Activated CD4-positive, alpha-beta T cell treated with anti-CD3 and anti-CD28 coated beads, Interleukin-2, amount 50 U/mL, for 48 hours (primary cell): ENCODE results near the gene SLC7A11.

Experiments used
- DNase-seq, 2 experiments: peaks; one replicate each; pipeline ENCODE4 v3.0.0-alpha.2; 2020

SLC7A11 gene

GRCh38 chr4:138204507-138204906, 37.6 kb downstream of the SLC7A11 start:
- no peak for DNase-seq

GRCh38 chr4:138202686-138203085, 39.5 kb downstream of the SLC7A11 start:
- no peak for DNase-seq

- no peak for DNase-seq
These were observed 41.9 kb downstream of the SLC7A11 start for GRCh38 chr4:138200236-138200590.

- DNase-seq = no peak
These were observed 42.4 kb downstream of the SLC7A11 start for GRCh38 chr4:138199568-138200235.

GRCh38 chr4:138196153-138196552, 46.0 kb downstream of the SLC7A11 start:
- DNase-seq = no peak

- DNase-seq = no peak
These were observed 48.2 kb downstream of the SLC7A11 start for GRCh38 chr4:138193963-138194362.

GRCh38 chr4:138192113-138192512, 50.0 kb downstream of the SLC7A11 start:
- DNase-seq = no peak

GRCh38 chr4:138190452-138190858, 51.7 kb downstream of the SLC7A11 start:
- no peak for DNase-seq

- DNase-seq = no peak
These were observed 52.9 kb downstream of the SLC7A11 start for GRCh38 chr4:138189206-138189605.

GRCh38 chr4:138188406-138189084, 53.6 kb downstream of the SLC7A11 start:
- DNase-seq = no peak

GRCh38 chr4:138185859-138186645, 56.1 kb downstream of the SLC7A11 start:
- DNase-seq = no peak

GRCh38 chr4:138184886-138185285, 57.3 kb downstream of the SLC7A11 start:
- no peak for DNase-seq

GRCh38 chr4:138182838-138183426, 59.2 kb downstream of the SLC7A11 start:
- DNase-seq = no peak

GRCh38 chr4:138181287-138181686, 60.9 kb downstream of the SLC7A11 start:
- no peak for DNase-seq

GRCh38 chr4:138178566-138178965, 63.6 kb downstream of the SLC7A11 start:
- DNase-seq = no peak

- DNase-seq = no peak
These were observed 64.7 kb downstream of the SLC7A11 start for GRCh38 chr4:138177278-138177968.

- no peak for DNase-seq
These were observed 67.0 kb downstream of the SLC7A11 start for GRCh38 chr4:138174981-138175794.

- DNase-seq = no peak
These were observed 77.9 kb downstream of the SLC7A11 start for GRCh38 chr4:138164208-138164607.

GRCh38 chr4:138163171-138163570, 79.0 kb downstream of the SLC7A11 start:
- no peak for DNase-seq

- DNase-seq = no peak
These were observed 79.9 kb downstream of the SLC7A11 start for GRCh38 chr4:138162259-138162658.

GRCh38 chr4:138161351-138161750, 80.8 kb downstream of the SLC7A11 start:
- DNase-seq = no peak

GRCh38 chr4:138158746-138159297, 83.3 kb downstream of the SLC7A11 start:
- DNase-seq = no peak
